GM18909 (cell line): ENCODE data around the gene CCNJL.
"Not testable (repeated sequence)": the region's sequence is repeated elsewhere in the genome, so short reads cannot be mapped to it uniquely, and the experiment has no call there.

Experiments
- ATAC-seq: cut with Tn5 transposase; IDR thresholded peaks from one replicate; pipeline ENCODE4 v1.9.1; 2021; ENCODE audit warnings: mild to moderate bottlenecking; ENCODE audit not compliant: unreplicated experiment, poor library complexity

CCNJL gene

DNA sequence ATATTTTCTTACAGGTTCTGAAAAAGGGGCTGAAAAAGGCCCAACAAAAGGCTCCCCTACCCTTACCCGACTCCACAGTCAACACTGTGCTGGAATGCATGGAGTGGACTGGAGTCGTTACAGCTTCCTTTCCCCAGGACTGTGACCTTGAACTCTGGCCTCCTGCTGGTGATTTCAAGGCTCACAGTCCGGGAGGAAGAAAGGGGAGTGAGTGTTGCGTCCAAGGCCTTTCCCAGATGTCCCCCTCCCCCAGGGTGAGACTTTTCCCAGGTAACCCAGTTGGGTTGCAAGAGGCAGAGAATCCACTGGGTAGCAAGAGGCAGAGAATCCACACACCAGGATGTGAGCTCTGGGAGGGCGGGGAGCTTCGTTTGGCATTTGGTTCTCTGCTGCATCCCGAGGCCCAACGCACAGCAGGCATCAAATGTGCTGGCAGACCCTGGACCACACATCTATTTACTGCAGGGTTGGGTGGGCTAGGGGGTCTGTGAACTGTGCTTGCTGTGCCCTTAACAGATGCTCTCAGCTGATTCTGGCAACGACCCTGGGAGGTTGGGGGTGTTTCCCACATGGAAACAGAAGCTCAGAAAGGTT is 45.5 kb downstream of the CCNJL start:
- ATAC-seq, result no peak

DNA sequence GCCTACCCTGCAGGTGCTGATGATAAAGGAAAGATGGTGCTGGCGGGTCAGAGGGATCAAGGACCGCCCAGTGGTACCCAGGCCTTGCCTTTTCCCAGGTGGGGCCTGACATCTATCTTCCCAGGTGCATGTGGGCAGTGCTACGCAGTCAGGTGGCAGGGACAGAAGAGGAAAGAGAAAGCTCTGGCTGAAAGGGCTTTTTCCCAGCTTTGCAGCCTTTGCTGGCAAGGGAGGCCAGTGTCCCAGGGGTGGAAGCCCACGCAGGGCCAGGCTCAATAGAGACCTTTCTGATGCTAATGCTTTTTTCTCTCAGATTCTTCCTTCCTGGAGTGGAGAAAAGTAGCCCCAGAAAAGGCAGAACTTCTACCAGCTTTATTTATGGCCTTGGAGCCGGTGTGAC is 46.3 kb downstream of the CCNJL start:
- no peak for ATAC-seq

DNA sequence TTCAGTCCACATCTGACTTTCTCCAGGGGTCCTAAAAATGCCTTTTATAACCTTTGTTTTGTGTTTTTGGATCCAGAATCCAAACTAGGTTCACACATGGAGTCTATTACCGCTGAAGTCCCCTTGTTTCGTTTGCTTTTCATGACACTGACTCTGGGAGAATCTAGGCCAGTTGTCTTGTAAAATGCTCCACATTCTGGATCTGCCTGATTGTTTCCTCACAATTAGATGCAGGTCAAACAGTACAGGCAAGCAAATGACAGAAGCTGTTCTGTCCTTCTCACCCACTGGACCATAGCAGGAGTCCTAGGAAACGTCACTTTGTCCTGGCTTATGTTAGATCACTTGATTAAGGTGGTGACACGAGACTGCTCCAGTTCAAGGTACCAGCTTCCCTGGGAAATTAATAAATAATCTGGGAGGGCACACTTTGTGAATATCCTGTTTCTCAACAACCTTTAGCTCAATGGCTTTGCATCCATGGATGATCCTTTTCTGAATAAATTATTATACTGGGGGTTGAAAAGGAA is 49.0 kb downstream of the CCNJL start:
- ATAC-seq, result no peak

DNA sequence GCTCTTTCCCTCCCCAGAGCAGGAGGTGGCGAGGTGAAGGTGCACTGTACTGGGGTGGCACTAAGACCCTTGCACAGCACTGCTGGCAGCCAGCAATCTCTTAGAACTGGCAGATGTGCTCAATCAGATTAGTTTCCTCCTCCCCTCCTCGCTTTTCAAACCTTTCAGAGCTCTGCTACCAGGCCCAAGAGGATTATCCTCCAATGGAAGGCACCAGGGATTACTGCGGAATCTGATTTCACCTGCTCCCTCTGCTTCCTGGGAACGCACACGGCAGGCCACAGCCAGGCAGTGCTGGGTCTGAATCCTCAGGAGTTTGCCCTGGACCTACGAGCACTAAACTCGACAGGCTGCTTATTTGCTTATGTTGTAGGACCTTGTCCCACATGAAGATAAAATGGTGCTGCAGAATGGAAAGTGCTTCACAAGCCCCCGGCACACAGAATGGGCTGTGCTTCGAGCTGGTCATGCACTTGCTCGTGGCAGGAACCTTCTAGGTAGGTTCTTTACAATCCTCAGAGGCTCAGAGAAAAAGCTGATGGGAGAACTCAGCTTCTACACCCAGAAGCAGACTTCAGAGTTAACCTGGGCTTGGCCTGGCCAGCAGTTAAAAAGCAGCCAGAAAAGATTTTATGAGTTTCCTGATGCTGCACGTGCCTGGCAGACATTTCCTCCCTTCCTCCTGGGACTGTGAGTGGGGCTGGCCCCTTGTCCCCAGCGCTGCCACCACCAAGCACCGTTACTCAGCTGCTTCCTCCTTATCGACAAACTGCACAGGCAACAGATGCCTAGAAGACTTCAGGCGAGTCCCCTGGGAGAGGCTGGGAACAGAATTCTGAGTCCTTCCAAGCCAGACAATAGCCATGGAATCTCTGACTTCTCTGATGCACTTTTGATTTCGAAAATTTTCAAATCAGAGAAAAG is 50.0 kb downstream of the CCNJL start:
- no peak for ATAC-seq

DNA sequence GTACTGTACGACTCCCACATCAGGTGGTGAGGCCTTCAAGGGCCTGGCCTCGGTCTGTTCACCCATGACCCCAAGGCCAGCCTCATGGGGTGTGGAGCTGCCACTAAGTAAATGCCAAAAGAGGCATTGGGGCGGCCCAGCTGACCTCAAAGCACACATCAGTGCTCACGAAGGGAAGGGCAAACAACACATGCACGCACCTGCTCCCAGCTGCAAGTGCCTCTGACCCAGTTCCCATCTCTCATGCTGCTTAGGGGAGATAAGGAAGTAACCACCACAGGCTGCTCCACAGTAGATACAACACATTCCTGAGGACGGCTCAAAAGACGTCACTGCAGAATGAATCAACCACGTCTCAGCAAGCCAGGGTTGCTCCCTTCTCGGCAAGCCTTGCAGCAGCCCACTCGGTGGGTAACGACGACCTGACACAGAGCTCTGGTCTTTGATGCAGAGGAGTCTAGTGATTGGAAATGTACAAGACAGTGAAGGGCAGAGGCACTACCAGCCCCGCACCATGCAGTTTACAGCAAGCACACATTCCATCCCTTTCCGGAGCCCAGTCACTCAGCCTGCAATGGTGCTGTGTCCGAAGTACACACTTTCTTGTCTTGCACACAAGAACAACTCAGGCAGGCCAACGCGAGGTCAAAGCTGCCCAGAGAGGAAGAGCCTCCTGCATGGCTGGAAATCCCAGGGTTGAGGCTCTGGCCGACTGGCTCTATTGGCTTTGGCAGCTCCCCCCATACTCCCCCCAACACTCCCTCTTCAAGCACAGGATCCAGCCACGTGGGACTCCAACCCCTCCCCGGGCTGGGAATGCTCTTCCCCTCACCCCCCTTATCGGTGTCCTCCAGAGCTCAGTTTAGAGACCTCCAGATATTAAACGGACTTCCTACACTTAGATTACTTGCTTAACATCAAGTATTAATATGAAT is 51.2 kb downstream of the CCNJL start:
- peak; percentile 81 for ATAC-seq

DNA sequence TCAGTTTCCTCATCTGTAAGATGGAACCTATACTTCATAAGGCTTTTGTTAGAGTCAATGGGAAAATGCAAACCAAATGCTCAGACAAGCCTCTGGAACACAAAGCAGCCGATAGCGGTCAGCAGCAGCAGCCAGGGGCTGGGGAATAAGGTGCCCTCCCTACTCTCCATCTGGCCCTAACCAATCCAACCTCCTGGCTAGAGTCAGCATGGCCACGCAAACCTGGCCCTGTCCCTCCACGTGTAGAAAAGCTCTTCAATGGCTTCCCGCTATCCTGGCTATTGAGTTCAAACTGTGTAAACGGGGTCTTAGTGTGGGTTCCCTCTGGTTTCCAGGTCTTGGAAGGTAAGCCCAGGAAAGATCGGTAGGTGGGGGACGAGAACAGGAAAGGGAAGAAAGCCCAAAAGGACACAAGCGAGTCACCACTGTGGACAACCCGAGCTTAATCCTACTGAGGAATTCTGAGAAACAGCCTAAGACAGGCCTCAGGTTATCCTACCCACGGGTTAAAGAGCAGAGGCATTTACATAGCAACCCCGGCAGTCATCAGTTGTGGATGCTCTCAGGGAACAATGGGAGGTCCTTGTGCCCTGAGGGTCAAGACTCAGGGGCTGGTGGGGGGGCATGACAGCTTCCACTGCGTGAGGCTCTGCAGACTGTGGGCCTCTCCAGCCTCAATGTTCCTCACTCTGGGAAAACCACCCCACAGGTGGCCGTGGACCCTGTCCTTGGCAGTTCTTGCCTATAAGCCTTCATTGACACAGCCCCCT is 52.2 kb downstream of the CCNJL start:
- no peak for ATAC-seq

DNA sequence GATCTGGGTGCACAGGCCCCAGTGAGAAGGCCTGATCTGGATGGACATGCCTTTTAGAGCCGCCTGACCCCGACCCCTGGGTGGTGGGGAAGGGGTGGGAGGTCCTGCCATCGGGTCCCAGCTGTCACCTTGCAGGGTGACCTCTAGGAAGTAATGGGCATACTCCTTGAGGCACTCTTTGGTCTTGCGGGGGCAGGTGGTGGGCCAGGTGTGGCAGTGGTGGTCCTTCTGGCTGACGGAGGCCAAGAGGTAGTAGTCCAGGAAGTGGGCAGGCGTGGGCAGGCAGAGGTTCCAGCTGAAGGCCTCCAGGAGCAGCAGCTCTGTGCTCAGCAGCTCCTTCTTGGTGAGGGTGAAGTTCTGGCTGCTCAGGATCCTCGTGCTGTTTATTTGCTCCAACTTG is 53.0 kb downstream of the CCNJL start:
- ATAC-seq, result no peak

DNA sequence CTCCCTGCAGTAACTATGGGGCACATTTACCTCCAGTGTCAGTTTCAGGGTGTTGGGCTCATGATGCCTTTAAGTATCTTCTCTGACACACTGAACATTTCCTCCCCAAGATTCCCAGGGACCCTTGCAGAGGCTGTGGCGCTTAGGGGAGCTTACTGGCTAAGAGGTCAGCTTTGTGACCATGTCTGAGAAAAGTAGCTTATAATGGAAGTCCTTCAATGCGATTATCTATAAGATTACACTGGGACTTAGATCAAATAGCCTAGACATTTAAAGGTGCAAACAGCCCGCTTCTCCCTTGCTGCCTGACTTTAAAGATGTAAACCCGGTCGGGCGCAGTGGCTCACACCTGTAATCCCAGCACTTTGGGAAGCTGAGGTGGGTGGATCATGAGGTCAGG is 57.7 kb downstream of the CCNJL start:
- ATAC-seq, result no peak

DNA sequence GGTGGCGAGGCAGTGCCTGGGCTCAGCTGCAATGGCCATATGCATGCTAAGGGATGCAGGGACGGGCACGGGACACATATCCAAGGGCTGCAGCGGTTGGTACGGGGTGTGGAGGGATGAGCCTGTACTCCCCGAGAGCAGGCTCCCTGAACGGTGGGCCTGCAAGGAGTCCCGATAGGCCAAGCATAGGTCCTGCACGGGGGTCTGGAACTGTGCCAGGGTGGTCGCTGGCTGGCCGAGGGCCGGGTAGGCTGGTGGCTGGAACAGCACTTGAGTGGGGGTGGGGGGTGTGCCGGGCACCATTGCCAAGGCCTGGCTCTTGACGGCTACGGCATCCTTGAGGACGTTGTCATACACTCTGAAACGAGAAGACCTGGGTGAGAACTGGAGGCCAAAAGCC is 58.9 kb downstream of the CCNJL start:
- ATAC-seq, result no peak

DNA sequence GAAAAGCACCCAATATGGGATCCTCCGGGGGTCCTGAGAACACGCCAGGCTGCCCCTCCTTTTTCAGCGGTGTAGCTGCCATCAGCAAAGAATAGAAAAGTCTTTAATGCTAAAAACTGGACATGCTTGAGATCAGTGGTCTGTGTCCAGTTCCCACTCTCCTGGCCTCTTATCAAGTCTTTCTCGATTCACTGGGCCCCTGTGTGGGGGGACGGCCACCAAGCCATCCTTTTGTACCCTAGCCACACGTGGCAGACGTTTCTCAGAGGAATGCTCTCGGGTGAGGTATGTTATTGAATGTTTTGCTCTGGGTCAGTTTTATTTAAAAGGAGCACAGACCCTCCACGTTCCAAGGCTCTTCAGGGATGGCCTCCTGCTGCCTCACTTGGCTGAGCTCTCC is 59.4 kb downstream of the CCNJL start:
- ATAC-seq, result no peak

DNA sequence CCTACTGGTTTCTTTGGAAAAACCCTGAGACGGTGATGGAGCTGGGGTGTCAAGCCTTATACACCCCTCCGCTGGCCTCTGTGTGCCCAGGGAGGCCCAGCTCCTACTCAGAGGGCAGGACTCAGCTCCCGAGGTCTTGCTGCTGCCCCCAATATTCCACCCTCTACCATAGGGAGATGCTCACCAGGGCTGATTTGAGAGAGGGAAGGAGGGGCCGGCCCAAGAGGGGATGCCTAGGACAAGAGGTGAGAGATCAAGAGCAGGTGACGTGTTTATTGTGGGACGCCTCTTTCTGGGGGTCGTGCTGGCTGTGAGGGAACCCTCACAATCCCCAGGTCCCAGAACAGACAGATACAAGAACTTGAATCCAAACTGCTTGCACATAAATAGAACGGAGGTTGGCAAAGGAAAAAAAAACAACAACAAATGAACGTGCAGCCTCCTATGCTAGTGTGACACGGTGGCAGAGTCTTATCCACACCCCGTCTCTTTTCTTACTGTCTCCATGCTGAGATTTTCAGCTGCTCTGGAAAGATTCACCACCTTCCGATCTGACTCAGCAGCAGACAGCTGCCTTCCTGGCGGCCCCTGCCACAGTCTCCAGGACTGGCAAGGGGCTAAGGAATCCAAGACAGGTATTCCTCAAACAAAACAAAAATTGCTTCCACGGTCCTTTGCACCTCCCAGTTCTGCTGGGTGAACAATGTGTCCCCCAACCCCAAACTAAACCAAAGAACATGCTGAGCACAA is 60.8 kb downstream of the CCNJL start:
- ATAC-seq, result no peak

DNA sequence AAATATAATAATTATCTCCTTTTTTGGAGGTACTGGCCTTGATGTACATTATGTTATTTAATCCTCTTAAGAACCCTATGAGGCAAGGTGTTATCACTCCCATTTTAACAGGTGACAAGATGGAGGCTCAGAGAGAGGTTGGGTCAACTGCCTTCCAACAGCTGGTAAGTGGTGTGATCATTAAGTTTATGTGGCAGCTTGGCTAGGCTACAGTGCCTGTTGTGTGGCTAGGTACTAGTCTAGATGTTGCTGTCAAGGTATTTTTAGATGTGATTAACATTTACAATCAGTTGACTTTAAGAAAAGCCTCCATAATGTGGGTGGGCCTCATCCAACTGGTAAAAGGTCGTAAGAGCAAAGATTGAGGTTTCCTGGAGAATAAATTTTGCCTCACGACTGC is 61.5 kb downstream of the CCNJL start:
- ATAC-seq, result no peak

DNA sequence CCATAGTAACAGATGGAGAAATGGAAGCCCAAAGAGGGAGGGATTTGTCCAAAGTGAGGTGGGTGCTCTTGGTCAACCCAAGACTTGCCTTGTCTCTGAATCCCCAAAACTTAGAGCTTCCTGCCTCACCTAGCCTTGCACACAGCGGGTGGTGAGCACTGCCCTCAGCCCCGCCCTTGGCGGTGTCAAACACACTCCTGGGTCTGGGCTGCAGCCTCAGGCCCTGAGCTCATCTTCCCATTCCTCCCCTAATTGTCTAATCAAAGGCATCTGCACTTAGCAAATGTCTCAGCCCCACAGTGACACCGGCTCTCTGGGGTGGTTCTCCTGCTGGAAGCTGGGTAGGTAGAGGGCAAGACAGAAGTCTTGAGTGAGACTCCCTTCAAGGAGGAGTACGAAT is 62.1 kb downstream of the CCNJL start:
- ATAC-seq, result no peak

DNA sequence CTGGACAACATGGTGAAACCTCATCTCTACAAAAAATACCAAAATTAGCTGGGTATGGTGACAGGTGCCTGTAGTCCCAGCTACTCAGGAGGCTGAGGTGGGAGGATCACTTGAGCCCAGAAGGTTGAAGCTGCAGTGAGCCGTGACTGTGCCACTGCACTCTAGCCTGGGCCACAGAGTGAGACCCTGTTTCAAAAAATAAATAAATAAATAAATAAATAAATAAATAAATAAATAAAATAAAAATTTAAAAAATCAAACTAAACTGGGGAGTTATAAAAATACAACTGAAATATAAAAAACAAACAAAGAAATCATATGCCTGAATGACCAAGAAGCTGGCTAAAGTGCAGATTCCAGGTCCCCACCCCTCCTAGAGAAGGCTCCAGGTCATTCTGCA is 62.8 kb downstream of the CCNJL start:
- ATAC-seq, result not testable (repeated sequence)

DNA sequence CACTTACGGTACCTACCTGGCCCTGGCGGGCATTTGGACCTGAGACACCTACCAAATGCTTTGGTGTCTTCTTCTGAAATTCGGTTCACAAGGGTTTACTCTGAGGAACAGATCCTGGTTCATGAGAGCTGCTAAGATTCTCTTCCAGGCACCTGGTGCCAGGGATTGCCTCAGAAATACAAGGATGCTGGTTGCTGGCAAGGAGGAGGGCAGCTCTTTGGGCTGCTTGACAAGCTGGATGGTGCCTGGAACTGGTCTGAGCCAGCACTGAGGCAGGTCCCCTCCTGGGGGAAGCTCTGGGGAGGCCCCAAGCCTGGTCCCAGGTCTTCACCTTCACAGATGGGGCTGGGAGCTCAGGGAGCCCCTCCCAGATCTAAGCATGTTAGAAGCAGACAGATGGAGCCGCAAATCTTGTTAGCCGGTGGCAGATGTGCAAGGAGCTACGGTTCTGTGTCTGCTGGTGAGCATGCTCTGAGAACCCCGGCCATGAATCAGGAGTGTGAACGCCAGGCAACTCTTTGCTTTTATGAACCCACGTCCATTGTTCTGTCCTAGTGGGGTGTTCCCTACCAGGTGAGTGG is 66.8 kb downstream of the CCNJL start:
- ATAC-seq, result no peak

DNA sequence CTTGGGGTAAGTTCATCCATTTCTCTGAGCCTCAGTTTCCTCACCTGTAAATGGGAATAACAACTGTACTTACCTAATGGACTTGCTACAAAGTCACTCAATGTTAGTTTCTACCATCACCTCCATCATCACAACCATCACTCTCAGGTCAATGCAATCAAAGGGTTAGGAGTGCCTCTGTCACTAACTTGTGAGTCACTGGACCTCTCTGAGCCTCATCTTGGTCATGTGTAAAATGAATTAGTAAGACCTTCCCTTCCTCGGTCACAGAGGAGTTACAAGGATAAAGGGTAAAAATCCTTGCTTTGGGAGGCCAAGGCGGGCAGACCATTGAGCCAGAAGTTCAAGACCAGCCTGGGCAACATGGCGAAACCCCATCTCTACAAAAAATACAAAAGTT is 70.2 kb downstream of the CCNJL start:
- ATAC-seq, result no peak

DNA sequence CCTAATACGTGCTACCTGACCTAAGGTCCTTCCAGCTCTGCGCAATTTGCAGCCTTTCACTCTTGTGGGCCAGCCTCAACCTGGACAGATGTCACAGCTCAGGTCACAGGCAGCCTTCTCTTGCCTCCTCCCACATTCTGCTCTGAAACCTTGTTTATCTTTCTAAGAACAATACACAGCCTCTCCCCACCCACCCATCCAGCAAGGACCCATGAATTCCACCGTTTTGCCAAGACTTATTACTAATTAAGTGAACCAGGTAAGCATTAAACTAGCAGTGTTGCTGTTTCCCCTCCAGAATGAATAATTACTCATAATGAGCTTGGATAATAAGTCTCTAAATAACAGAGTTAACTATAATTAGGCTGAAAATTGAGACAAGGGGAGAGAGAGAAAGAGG is 72.0 kb downstream of the CCNJL start:
- no peak for ATAC-seq

DNA sequence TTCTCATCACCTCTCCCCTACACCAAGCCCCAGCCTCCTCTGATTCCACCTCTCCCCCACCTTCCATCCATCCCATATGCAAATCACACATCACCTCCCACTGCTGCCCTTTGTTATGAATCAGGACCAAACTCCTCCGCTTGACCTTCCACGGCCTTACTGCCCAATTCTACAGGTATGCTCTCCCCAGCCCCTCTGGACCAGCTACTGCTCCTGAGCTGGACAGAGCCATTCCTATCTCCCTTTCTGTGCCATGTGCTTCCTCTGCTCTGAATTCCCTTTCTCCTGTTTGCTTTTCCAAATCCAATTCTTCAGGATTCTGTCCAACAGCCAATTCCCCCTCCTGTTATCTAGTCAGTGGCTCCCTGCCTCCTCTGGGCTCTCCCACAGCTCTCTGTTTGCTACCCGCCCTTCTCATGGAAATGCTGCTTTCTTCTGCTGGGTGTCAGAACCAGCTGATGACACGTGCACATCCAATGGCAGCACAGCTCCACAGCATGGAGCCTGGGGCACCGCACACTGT is 74.7 kb downstream of the CCNJL start:
- no peak for ATAC-seq

DNA sequence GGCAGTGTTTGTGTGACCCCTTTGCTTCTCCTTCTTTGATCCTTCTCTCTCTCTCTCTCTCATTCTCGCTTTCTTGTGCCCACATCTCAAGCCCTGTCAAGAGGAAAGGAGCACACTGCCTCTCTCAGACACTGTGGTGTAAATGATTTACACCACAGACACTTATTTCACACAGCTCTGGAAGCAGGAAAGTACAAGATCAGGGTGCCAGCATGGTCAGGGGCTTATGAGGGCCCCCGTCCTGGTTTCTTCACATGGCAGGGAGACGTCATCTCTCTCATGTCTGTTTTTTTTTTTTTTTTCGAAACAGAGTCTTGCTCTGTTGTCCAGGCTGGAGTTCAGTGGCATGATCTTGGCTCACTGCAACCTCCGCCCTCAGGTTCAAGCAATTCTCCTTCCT is 76.6 kb downstream of the CCNJL start:
- ATAC-seq, result no peak
